OCI-LY1 (cell line): ENCODE results near the gene RNF224.

Experiments used
- H2AFZ ChIP-seq: fragments of 200-600 bp; sonication (generic), shearing (Covaris generic); 2 replicates; pipeline ENCODE4 v1.6.0; 2014; ENCODE audit warnings: antibody characterized with exemption, mild to moderate bottlenecking, low read length
- H3F3A ChIP-seq: fragments of 200-600 bp; sonication (generic), shearing (Covaris generic); 2 replicates; pipeline ENCODE4 v1.6.0; 2014; ENCODE audit warnings: mild to moderate bottlenecking, antibody characterized with exemption, low read length, moderate library complexity; ENCODE audit not compliant: insufficient read depth
- H3K27ac ChIP-seq: fragments of 200-600 bp; sonication (generic); 2 replicates; pipeline ENCODE4 v1.5.1; 2014; ENCODE audit warnings: low read length, mixed run types, mild to moderate bottlenecking, low read depth; ENCODE audit not compliant: poor library complexity, severe bottlenecking
- H3K27me3 ChIP-seq: fragments of 200-600 bp; sonication (generic); 2 replicates; pipeline ENCODE4 v1.6.0; 2014; ENCODE audit warnings: antibody characterized with exemption, mild to moderate bottlenecking, low read length, moderate library complexity; ENCODE audit not compliant: insufficient read depth
- H3K36me3 ChIP-seq: fragments of 200-600 bp; sonication (generic); 2 replicates; pipeline ENCODE4 v1.6.1; 2014; ENCODE audit warnings: mild to moderate bottlenecking, antibody characterized with exemption, low read length, moderate library complexity, mixed read lengths; ENCODE audit not compliant: insufficient read depth
- H3K4me1 ChIP-seq: fragments of 200-600 bp; sonication (generic); 2 replicates; pipeline ENCODE4 v1.5.1; 2014; ENCODE audit warnings: mild to moderate bottlenecking, low read length, moderate library complexity; ENCODE audit not compliant: insufficient read depth, severe bottlenecking
- H3K4me2 ChIP-seq: fragments of 200-600 bp; sonication (generic), shearing (Covaris generic); 2 replicates; pipeline ENCODE4 v1.6.1; 2014; ENCODE audit warnings: low read length
- H3K4me3 ChIP-seq: fragments of 200-600 bp; sonication (generic); 2 replicates; pipeline ENCODE4 v1.5.1; 2014; ENCODE audit warnings: low read length, low read depth, mild to moderate bottlenecking, mixed read lengths; ENCODE audit not compliant: poor library complexity, severe bottlenecking
- H3K79me2 ChIP-seq: fragments of 200-600 bp; shearing (Covaris generic); 2 replicates; pipeline ENCODE4 v1.6.1; 2016; ENCODE audit warnings: mixed run types, low read length, mixed read lengths; ENCODE audit not compliant: insufficient read depth
- H3K9ac ChIP-seq: fragments of 200-600 bp; sonication (generic), shearing (Covaris generic); 2 replicates; pipeline ENCODE4 v1.6.1; 2014; ENCODE audit warnings: mild to moderate bottlenecking, low read length, mixed read lengths
- H3K9me2 ChIP-seq: fragments of 200-600 bp; sonication (generic), shearing (Covaris generic); 2 replicates; pipeline ENCODE4 v1.6.1; 2014; ENCODE audit warnings: low read depth, mild to moderate bottlenecking, low read length, mixed read lengths
- H3K9me3 ChIP-seq: fragments of 200-600 bp; shearing (Covaris generic); 2 replicates; pipeline ENCODE4 v1.6.1; 2014; ENCODE audit warnings: low read length, mixed read lengths
- H4K20me1 ChIP-seq: fragments of 200-600 bp; sonication (generic), shearing (Covaris generic); 2 replicates; pipeline ENCODE4 v1.6.0; 2016; ENCODE audit warnings: mild to moderate bottlenecking, low read length; ENCODE audit not compliant: insufficient read depth
- CTCF ChIP-seq: fragments of 200-600 bp; sonication (generic), shearing (Covaris generic); IDR thresholded peaks from 2 replicates; pipeline ENCODE4 v1.5.1; 2017; ENCODE audit warnings: mild to moderate bottlenecking, antibody characterized with exemption, low read length, moderate library complexity, mixed read lengths
- EZH2 ChIP-seq: fragments of 200-600 bp; sonication (generic), shearing (Covaris generic); IDR thresholded peaks from 2 replicates; pipeline ENCODE4 v1.8.0; 2017; ENCODE audit warnings: borderline replicate concordance, mixed run types, mild to moderate bottlenecking, antibody characterized with exemption, low read length, moderate library complexity, mixed read lengths

RNF224 gene

GRCh38 chr9:137273611-137274320 lies 46.5 kb downstream of the RNF224 start:
- Histone ChIP-seq H3K27me3 (no peaks in the 10 kb centered on the region), H3K9ac (peak overlapping the region; percentile 12; the same call in 1 of the 2 replicates), H3K27ac (peak overlapping the region; percentile 83), H3K4me1 (peaks cover 72% of the 10 kb centered on the region), H3F3A (no peaks in the 10 kb centered on the region), H3K36me3 (peaks cover 30% of the 10 kb centered on the region), H2AFZ (no peak overlapping the region), H3K9me3 (no peaks in the 10 kb centered on the region), H4K20me1 (no peaks in the 10 kb centered on the region), H3K4me2 (peak overlapping the region; percentile 16; the same call in 1 of the 2 replicates), H3K4me3 (no peak overlapping the region), H3K9me2 (no peaks in the 10 kb centered on the region), H3K79me2 (no peaks in the 10 kb centered on the region)
- TF ChIP-seq CTCF (no peak), EZH2 (no peak)

GRCh38 chr9:137275203-137275587 lies 47.9 kb downstream of the RNF224 start:
- no peak overlapping the region for H3K4me2 ChIP-seq
- no peak overlapping the region for H3K9ac ChIP-seq
- H3K79me2 ChIP-seq: no peaks in the 10 kb centered on the region
- H3K9me3 ChIP-seq: no peaks in the 10 kb centered on the region
- H3K27ac ChIP-seq: peak overlapping the region; percentile 83
- H3K27me3 ChIP-seq: no peaks in the 10 kb centered on the region
- no peaks in the 10 kb centered on the region for H4K20me1 ChIP-seq
- H3K9me2 ChIP-seq: no peaks in the 10 kb centered on the region
- H3K36me3 ChIP-seq: peaks cover 22% of the 10 kb centered on the region
- peaks cover 65% of the 10 kb centered on the region for H3K4me1 ChIP-seq
- no peak overlapping the region for H2AFZ ChIP-seq
- TF ChIP-seq CTCF (no peak), EZH2 (no peak)
- no peak overlapping the region for H3K4me3 ChIP-seq
- no peaks in the 10 kb centered on the region for H3F3A ChIP-seq

- Histone ChIP-seq H2AFZ (no peak overlapping the region), H3K4me1 (peaks cover 71% of the 10 kb centered on the region), H3K4me3 (no peak overlapping the region), H3K27ac (peak overlapping the region; percentile 83), H4K20me1 (no peaks in the 10 kb centered on the region), H3K79me2 (no peaks in the 10 kb centered on the region), H3K9me2 (no peaks in the 10 kb centered on the region), H3F3A (no peaks in the 10 kb centered on the region), H3K9me3 (no peaks in the 10 kb centered on the region), H3K9ac (no peak overlapping the region; the same call in 1 of the 2 replicates), H3K27me3 (no peaks in the 10 kb centered on the region), H3K4me2 (no peak overlapping the region), H3K36me3 (peaks cover 21% of the 10 kb centered on the region)
- TF ChIP-seq CTCF (no peak), EZH2 (no peak)
Observed at GRCh38 chr9:137275588-137276472, 48.5 kb downstream of the RNF224 start.
